B cell (primary cell): Measurements from ENCODE around the gene INHBB. TPM values are rescaled to one million over a fixed set of nuclear protein-coding genes. Genes with fewer than 3 reads are reported as not detected.

Source experiments
- ATAC-seq: fragments of 200-7000 bp; cut with Tn5 transposase; one replicate; pipeline ENCODE4 v1.10.0; 2021; ENCODE audit warnings: low read depth, mild to moderate bottlenecking, moderate number of reproducible peaks, moderate library complexity
- CTCF ChIA-PET: fragments of 350-600 bp; sonication (Branson Sonifier 250); formaldehyde crosslinking; loops from one replicate; lab custom pipeline; 2021; ENCODE audit warnings: antibody characterized with exemption, inconsistent platforms; lab: Charles Lee
- POLR2A ChIA-PET: fragments of 350-600 bp; sonication (Branson Sonifier 250); formaldehyde crosslinking; loops from one replicate; lab custom pipeline; 2021; ENCODE audit warnings: antibody characterized with exemption; lab: Charles Lee
- DNase-seq: peaks from one replicate; pipeline ENCODE4 v3.0.0; 2013
- H2AFZ ChIP-seq: 2 replicates; pipeline ENCODE4 v1.6.1; 2012; ENCODE audit warnings: mild to moderate bottlenecking, low read depth, low read length; ENCODE audit not compliant: insufficient read depth, poor library complexity, severe bottlenecking
- H3K27ac ChIP-seq, 2 donors: 1 replicate in 1 of 2; 2 replicates in 1 of 2; pipeline ENCODE4 v1.5.1; 2012 to 2013; ENCODE audit warnings: low read length in 2 of 2, mild to moderate bottlenecking in 2 of 2, moderate library complexity in 1 of 2
- H3K27me3 ChIP-seq, 4 experiments: fragments of 200-600 bp in 1 of 4; sonication (generic) in 1 of 4; replicated peaks in 1 of 4; 1 replicate in 2 of 4; 2 replicates in 2 of 4; pipeline versions ENCODE4 v1.6.1 to v1.7.0; 2013 to 2016; ENCODE audit warnings: low read length in 3 of 4, mild to moderate bottlenecking in 2 of 4, mixed read lengths in 1 of 4, moderate library complexity in 1 of 4; ENCODE audit not compliant: insufficient read depth in 4 of 4, control insufficient read depth in 3 of 4; ENCODE audit errors: control extremely low read depth in 1 of 4
- H3K36me3 ChIP-seq, 2 experiments: replicated peaks in 1 of 2; 1 replicate in 1 of 2; 2 replicates in 1 of 2; pipeline versions ENCODE4 v1.6.1 to v1.7.1; 2013; ENCODE audit warnings: low read length in 1 of 2; ENCODE audit not compliant: insufficient read depth in 2 of 2, control insufficient read depth in 1 of 2; ENCODE audit errors: control extremely low read depth in 1 of 2, extremely low read depth in 1 of 2
- H3K4me1 ChIP-seq, 2 donors: fragments of 200-600 bp in 1 of 2; sonication (generic) in 1 of 2; 1 replicate in 1 of 2; 2 replicates in 1 of 2; pipeline versions ENCODE4 v1.5.1 to v1.6.1; 2013 to 2017; ENCODE audit warnings: low read length in 2 of 2; ENCODE audit not compliant: control insufficient read depth in 2 of 2, insufficient read depth in 2 of 2
- H3K4me2 ChIP-seq: replicated peaks from 2 replicates; pipeline ENCODE3; 2012; ENCODE audit warnings: mild to moderate bottlenecking, low read depth, low read length; ENCODE audit not compliant: poor library complexity, severe bottlenecking
- H3K4me3 ChIP-seq, 5 experiments: fragments of 200-600 bp in 1 of 5; sonication (generic) in 1 of 5; 1 replicate in 3 of 5; 2 replicates in 2 of 5; pipeline versions ENCODE4 v1.5.1 to v1.7.0; 2011 to 2016; ENCODE audit warnings: low read length in 4 of 5, mild to moderate bottlenecking in 4 of 5, low read depth in 2 of 5, control low read depth in 1 of 5, moderate library complexity in 1 of 5; ENCODE audit not compliant: insufficient read depth in 1 of 5; ENCODE audit errors: control extremely low read depth in 1 of 5, extremely low read depth in 1 of 5
- H3K79me2 ChIP-seq: fragments of 200-600 bp; sonication (generic); one replicate; pipeline ENCODE4 v1.6.0; 2016; ENCODE audit warnings: low read length; ENCODE audit not compliant: control insufficient read depth, insufficient read depth
- H3K9ac ChIP-seq: fragments of 200-600 bp; sonication (generic); 2 replicates; pipeline ENCODE4 v1.6.1; 2017; ENCODE audit warnings: mild to moderate bottlenecking, low read length, moderate library complexity
- H3K9me3 ChIP-seq, 3 donors: one replicate each; pipeline versions ENCODE4 v1.6.1 to v1.7.1; 2013; ENCODE audit warnings: low read length in 2 of 3; ENCODE audit not compliant: control insufficient read depth in 2 of 3, insufficient read depth in 1 of 3; ENCODE audit errors: control extremely low read depth in 1 of 3
- H4K20me1 ChIP-seq: 2 replicates; pipeline ENCODE4 v1.6.0; 2012; ENCODE audit warnings: mild to moderate bottlenecking, low read length; ENCODE audit not compliant: insufficient read depth, control insufficient read depth, poor library complexity, severe bottlenecking
- H3K27ac Mint-ChIP-seq: one replicate; pipeline ENCODE4 v1.8.0; 2021; ENCODE audit warnings: mixed read lengths
- H3K27me3 Mint-ChIP-seq: one replicate; pipeline ENCODE4 v1.8.0; 2021; ENCODE audit warnings: mixed read lengths
- H3K4me1 Mint-ChIP-seq: one replicate; pipeline ENCODE4 v1.8.0; 2021; ENCODE audit warnings: mixed read lengths
- H3K4me3 Mint-ChIP-seq: one replicate; pipeline ENCODE4 v1.8.0; 2021; ENCODE audit warnings: mixed read lengths
- H3K9me3 Mint-ChIP-seq: one replicate; pipeline ENCODE4 v1.8.0; 2022; ENCODE audit warnings: mixed read lengths; ENCODE audit not compliant: insufficient read depth
- EZH2 ChIP-seq: IDR thresholded peaks from 2 replicates; pipeline ENCODE4 v1.6.1; 2012; ENCODE audit warnings: borderline replicate concordance, low read depth, mild to moderate bottlenecking, moderate library complexity, low read length; ENCODE audit not compliant: insufficient read depth, poor library complexity, severe bottlenecking
- WGBS: methylation state at CpG from one replicate; pipeline ENCODE4 v1.1.5; 2013; ENCODE audit warnings: missing lambda C conversion rate; ENCODE audit not compliant: insufficient coverage; 5-methylcytosine and 5-hydroxymethylcytosine counted together
- intact Hi-C: fragments of 100-400 bp; cut with micrococcal nuclease; formaldehyde crosslinking; loops from one replicate; pipeline ENCODE4 v1.10.0; 2022
- polyA plus RNA-seq: library from polyadenylated mRNA; depleted of rRNA; stranded (reverse); fragments of >200 nt; gene quantifications from 2 replicates; pipeline ENCODE4 v1.2.3, GENCODE V29; 2012
- total RNA-seq, 2 donors: library from RNA; stranded (reverse); fragments of 120-200 nt in 1 of 2; gene quantifications; 1 replicate in 1 of 2; 2 replicates in 1 of 2; pipeline versions ENCODE4 v1.2.3 to v1.2.4, GENCODE V29; 2013 to 2022
- TF ChIP-seq, protein P1 (sequence below): fragments of 200-600 bp; IDR thresholded peaks from one replicate; pipeline ENCODE4 v1.8.0; 2022; ENCODE audit warnings: antibody characterized with exemption, mild to moderate bottlenecking

INHBB gene
- total and polyA plus RNA-seq, 2 donors (not counting 1 experiment from before 2014, with no cell fraction given): 0.03 TPM; not detected in 1

DNA sequence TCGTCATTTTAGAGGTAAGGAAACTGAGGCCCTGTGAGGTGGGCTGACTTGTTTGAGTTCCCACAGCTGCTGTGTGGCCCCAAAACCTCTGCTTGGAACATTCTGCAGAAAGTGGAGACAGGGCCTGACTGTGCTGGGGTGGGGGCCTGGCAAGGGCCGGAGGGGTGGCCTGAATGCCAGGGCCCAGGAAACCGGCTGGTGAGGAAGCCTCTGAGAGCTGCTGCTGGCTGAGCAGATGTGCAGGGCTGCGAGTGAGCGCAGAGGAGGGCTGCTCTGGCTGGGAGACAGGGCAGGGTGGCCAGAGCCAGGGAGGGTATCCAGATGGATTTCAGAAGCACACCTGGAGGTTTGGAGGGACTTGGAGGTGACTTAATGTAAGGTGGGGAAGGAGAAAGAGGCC lies 29.9 kb upstream of the INHBB start:
- Histone ChIP-seq H3K27ac (no peak overlapping the region), H4K20me1 (no peaks in the 10 kb centered on the region), H3K4me3 (no peak overlapping the region), H3K9ac (no peak overlapping the region), H3K27me3 (peaks cover 0 to 16% (median 4%) of the 10 kb centered on the region in 4 experiments), H3K4me1 (peaks cover 10 to 11% of the 10 kb centered on the region in 2 donors), H3K4me2 (no peak overlapping the region), H3K9me3 (peaks cover 0 to 5% (median 0%) of the 10 kb centered on the region in 3 donors), H3K79me2 (no peaks in the 10 kb centered on the region), H3K36me3 (no peaks in the 10 kb centered on the region), H2AFZ (no peak overlapping the region)
- Mint-ChIP-seq H3K27me3 (peaks cover 25% of the 10 kb centered on the region), H3K4me1 (peaks cover 9% of the 10 kb centered on the region), H3K9me3 (no peaks in the 10 kb centered on the region), H3K4me3 (no peak overlapping the region), H3K27ac (no peak overlapping the region)
- 96% methylated on average over 5 of the region's 5 CpGs for WGBS
- ChIA-PET POLR2A (no interaction called here), CTCF (no interaction called here)
- DNase-seq: no peak
- intact Hi-C loops: no loop called here
- no peak for TF ChIP-seq EZH2
- no peak for ATAC-seq

DNA sequence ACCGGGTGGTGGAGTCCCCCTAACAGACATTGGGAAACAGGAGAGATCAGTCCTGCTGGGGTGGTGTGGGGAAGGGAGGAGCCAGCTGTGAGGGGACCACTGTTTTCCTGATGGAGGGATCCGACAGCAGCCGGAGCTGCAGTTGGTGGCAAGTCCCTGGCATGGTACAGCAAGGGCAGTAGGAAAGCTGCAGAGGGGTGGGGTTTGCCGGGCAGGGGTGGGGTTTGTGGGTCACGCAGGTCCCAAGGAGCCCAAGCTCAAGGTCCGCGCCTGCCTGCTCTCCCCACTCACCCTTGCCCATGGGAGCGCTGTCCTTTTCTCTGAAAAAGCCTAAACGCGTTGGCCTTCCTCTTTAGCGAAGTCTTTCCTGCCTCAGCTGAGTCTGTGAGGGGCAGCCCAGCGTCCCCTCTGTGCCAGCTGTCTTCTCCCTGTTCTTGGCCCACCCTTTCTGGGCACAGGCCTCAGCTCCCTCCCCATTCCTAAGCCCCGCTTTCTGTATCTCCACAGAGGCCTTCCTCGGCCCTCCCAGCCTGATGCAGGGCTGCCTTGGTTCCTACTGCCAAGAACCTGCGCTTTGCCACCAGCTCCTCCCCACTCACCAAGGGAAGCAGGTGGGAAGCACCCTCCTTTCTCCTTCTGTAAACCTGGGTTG lies 29.3 kb upstream of the INHBB start:
- no peak overlapping the region for H3K9ac ChIP-seq
- H3K27ac ChIP-seq: no peak overlapping the region
- H3K9me3 ChIP-seq: peaks cover 0 to 5% (median 0%) of the 10 kb centered on the region in 3 donors
- Mint-ChIP-seq H3K27ac (no peak overlapping the region), H3K9me3 (no peaks in the 10 kb centered on the region), H3K27me3 (peaks cover 25% of the 10 kb centered on the region), H3K4me1 (peaks cover 9% of the 10 kb centered on the region), H3K4me3 (no peak overlapping the region)
- no peaks in the 10 kb centered on the region for H4K20me1 ChIP-seq
- CTCF ChIA-PET: interaction anchor here (0.5 to 1.5 kb wide), 2 partner anchors 141 to 612 kb away, joined by 3 read pairs; no protein-coding TSS in a partner anchor
- H3K27me3 ChIP-seq: peaks cover 0 to 16% (median 4%) of the 10 kb centered on the region in 4 experiments
- no peaks in the 10 kb centered on the region for H3K36me3 ChIP-seq
- H2AFZ ChIP-seq: no peak overlapping the region
- H3K79me2 ChIP-seq: no peaks in the 10 kb centered on the region
- DNase-seq (no peak), ATAC-seq (no peak)
- H3K4me1 ChIP-seq: peaks cover 10 to 11% of the 10 kb centered on the region in 2 donors
- TF ChIP-seq, protein P1, sequence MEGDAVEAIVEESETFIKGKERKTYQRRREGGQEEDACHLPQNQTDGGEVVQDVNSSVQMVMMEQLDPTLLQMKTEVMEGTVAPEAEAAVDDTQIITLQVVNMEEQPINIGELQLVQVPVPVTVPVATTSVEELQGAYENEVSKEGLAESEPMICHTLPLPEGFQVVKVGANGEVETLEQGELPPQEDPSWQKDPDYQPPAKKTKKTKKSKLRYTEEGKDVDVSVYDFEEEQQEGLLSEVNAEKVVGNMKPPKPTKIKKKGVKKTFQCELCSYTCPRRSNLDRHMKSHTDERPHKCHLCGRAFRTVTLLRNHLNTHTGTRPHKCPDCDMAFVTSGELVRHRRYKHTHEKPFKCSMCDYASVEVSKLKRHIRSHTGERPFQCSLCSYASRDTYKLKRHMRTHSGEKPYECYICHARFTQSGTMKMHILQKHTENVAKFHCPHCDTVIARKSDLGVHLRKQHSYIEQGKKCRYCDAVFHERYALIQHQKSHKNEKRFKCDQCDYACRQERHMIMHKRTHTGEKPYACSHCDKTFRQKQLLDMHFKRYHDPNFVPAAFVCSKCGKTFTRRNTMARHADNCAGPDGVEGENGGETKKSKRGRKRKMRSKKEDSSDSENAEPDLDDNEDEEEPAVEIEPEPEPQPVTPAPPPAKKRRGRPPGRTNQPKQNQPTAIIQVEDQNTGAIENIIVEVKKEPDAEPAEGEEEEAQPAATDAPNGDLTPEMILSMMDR: no peak
- TF ChIP-seq EZH2: no peak
- 96% methylated on average over 15 of the region's 15 CpGs for whole genome bisulfite sequencing
- H3K4me2 ChIP-seq: no peak overlapping the region
- POLR2A ChIA-PET: no interaction called here
- intact Hi-C loops: no loop called here
- no peak overlapping the region for H3K4me3 ChIP-seq
